ENCODE data around the gene NFATC2.
"Not testable (repeated sequence)": the region's sequence is repeated elsewhere in the genome, so short reads cannot be mapped to it uniquely, and the experiment has no call there.

NFATC2 gene

DNA sequence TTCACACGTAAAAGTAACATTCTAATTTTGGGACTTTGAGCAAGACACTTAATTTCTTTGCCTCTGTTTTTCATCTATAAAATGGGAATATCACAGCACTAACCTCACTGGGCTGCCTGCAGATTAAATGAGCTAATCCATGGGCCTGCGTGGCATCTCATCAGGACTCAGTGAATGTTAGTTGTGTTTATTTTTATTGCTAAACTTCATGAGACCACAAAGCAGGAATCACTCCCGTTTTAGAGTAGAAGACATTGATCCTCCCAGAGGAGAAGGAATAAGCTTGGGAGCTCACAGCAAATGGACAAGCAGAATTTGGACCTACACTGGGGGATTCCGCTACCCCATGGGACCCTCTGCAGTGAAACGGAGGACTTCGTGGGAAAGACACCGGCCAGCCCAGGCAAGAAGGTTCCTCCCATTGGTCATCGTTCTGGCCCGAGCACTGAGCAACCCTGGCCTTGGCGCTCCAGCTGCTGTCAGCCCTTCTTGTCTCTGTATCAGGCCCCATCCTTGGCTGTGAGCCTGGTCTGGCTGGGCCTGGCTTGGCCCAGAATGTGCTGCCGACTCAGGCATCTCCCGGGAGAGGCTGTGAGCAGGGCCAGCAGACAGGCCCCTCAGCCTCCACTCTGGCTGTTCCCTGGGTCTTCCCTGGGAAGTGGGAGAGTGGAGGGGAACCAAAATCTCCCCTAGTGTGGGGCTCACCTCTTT is 79.8 kb downstream of the NFATC2 start:
- TF ChIP-seq, protein P1, sequence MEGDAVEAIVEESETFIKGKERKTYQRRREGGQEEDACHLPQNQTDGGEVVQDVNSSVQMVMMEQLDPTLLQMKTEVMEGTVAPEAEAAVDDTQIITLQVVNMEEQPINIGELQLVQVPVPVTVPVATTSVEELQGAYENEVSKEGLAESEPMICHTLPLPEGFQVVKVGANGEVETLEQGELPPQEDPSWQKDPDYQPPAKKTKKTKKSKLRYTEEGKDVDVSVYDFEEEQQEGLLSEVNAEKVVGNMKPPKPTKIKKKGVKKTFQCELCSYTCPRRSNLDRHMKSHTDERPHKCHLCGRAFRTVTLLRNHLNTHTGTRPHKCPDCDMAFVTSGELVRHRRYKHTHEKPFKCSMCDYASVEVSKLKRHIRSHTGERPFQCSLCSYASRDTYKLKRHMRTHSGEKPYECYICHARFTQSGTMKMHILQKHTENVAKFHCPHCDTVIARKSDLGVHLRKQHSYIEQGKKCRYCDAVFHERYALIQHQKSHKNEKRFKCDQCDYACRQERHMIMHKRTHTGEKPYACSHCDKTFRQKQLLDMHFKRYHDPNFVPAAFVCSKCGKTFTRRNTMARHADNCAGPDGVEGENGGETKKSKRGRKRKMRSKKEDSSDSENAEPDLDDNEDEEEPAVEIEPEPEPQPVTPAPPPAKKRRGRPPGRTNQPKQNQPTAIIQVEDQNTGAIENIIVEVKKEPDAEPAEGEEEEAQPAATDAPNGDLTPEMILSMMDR (IDR thresholded peaks at IDR 0.05; ENCODE audit: extremely low read depth, missing control alignments), result no peak
- DNase-seq (ENCODE audit: low spot score), result no peak

GRCh38 chr20:51461846-51462245 is 80.7 kb downstream of the NFATC2 start:
- not testable (repeated sequence) for DNase-seq (ENCODE audit: low spot score)

DNA sequence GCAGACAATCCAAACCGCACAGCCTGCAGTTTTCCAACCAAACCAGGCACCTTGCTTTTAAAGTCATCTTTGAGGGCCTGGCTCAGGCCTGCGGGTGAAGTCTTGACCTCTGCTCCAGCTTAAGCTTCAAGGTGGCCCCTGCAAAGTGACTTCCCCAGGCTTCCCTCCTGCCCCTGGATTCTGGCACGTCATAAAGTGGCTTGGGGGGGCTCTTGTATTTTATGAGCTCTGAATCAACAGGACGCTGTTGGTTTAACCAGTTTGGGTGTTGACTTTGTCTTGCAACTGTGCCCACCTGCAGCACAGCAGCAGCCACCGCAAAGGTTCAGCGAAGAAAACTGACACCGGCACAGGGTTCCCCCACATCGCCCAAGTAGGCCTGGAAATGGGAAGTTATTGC is 81.2 kb downstream of the NFATC2 start:
- DNase-seq (ENCODE audit: low spot score), result no peak

GRCh38 chr20:51460569-51461265 is 81.8 kb downstream of the NFATC2 start:
- DNase-seq (ENCODE audit: low spot score), result peak; percentile 85
- TF ChIP-seq, protein P1 (IDR thresholded peaks at IDR 0.05; ENCODE audit: extremely low read depth, missing control alignments), result no peak

More for the DNA sequence above, 81.2 kb downstream of the NFATC2 start:
- TF ChIP-seq, protein P1 (IDR thresholded peaks at IDR 0.05; ENCODE audit: extremely low read depth, missing control alignments), result no peak

GRCh38 chr20:51460163-51460562 is 82.4 kb downstream of the NFATC2 start:
- TF ChIP-seq, protein P1 (IDR thresholded peaks at IDR 0.05; ENCODE audit: extremely low read depth, missing control alignments), result no peak

GRCh38 chr20:51458751-51459439 is 83.6 kb downstream of the NFATC2 start:
- TF ChIP-seq, protein P1 (IDR thresholded peaks at IDR 0.05; ENCODE audit: extremely low read depth, missing control alignments), result no peak
- DNase-seq (ENCODE audit: low spot score), result no peak

More at GRCh38 chr20:51460163-51460562, 82.4 kb downstream of the NFATC2 start:
- no peak for DNase-seq (ENCODE audit: low spot score)

- DNase-seq (ENCODE audit: low spot score), result no peak
- TF ChIP-seq, protein P1 (IDR thresholded peaks at IDR 0.05; ENCODE audit: extremely low read depth, missing control alignments), result no peak
Measured at GRCh38 chr20:51457533-51457932, 85.0 kb downstream of the NFATC2 start.
